ENCODE measurements around the gene KCNV2. TPM values are rescaled to one million over a fixed set of nuclear protein-coding genes. Genes with fewer than 3 reads are reported as not detected.

The KCNV2 gene
- polyA plus RNA-seq, 1 donor from 2014 or later = not detected

GRCh38 chr9:2740616-2741015, 23.3 kb downstream of the KCNV2 start:
- Histone ChIP-seq H3K27ac (ENCODE audit: low read length) (no peak overlapping the region), H2AFZ (ENCODE audit: low read depth, low read length) (no peak overlapping the region), H3K9me2 (ENCODE audit: insufficient read depth, low read length) (no peaks in the 10 kb centered on the region), H3K36me3 (ENCODE audit: insufficient read depth, low read length) (no peaks in the 10 kb centered on the region), H4K20me1 (ENCODE audit: insufficient read depth) (no peaks in the 10 kb centered on the region), H3K79me2 (replicated peaks; ENCODE audit: insufficient read depth, low read length) (no peaks in the 10 kb centered on the region), H3F3A (ENCODE audit: insufficient read depth, low read length, poor library complexity, severe bottlenecking) (no peaks in the 10 kb centered on the region), H3K9ac (ENCODE audit: low read length) (no peak overlapping the region), H3K4me3 (ENCODE audit: low read length) (no peak overlapping the region), H3K27me3 (ENCODE audit: insufficient read depth, low read depth, low read length) (no peaks in the 10 kb centered on the region), H3K9me3 (ENCODE audit: low read length) (no peaks in the 10 kb centered on the region), H3K4me2 (ENCODE audit: low read length) (no peak overlapping the region)
- TF ChIP-seq CTCF (IDR thresholded peaks at IDR 0.05; ENCODE audit: poor library complexity, severe bottlenecking) (no peak), EP300 (conservative IDR thresholded peaks at IDR 0.05; ENCODE audit: poor library complexity, severe bottlenecking) (no peak), POLR2AphosphoS5 (IDR thresholded peaks at IDR 0.05) (no peak), TAF1 (IDR thresholded peaks at IDR 0.05; ENCODE audit: low read depth) (no peak)

GRCh38 chr9:2741441-2742158, 24.3 kb downstream of the KCNV2 start:
- no peak overlapping the region for H3K9ac ChIP-seq (ENCODE audit: low read length)
- no peak overlapping the region for H3K4me2 ChIP-seq (ENCODE audit: low read length)
- no peak overlapping the region for H3K27ac ChIP-seq (ENCODE audit: low read length)
- no peaks in the 10 kb centered on the region for H3F3A ChIP-seq (ENCODE audit: insufficient read depth, low read length, poor library complexity, severe bottlenecking)
- H3K4me3 ChIP-seq (ENCODE audit: low read length) = no peak overlapping the region
- no peaks in the 10 kb centered on the region for H3K9me2 ChIP-seq (ENCODE audit: insufficient read depth, low read length)
- no peaks in the 10 kb centered on the region for H3K36me3 ChIP-seq (ENCODE audit: insufficient read depth, low read length)
- no peaks in the 10 kb centered on the region for H3K27me3 ChIP-seq (ENCODE audit: insufficient read depth, low read depth, low read length)
- TF ChIP-seq MXI1 (conservative IDR thresholded peaks at IDR 0.05; ENCODE audit: poor library complexity, severe bottlenecking) (no peak), TAF1 (IDR thresholded peaks at IDR 0.05; ENCODE audit: low read depth) (no peak), CTCF (IDR thresholded peaks at IDR 0.05; ENCODE audit: poor library complexity, severe bottlenecking) (no peak), EZH2 (IDR thresholded peaks at IDR 0.05; ENCODE audit: borderline replicate concordance, insufficient read depth, low read length, poor library complexity, severe bottlenecking) (no peak), EP300 (conservative IDR thresholded peaks at IDR 0.05; ENCODE audit: poor library complexity, severe bottlenecking) (no peak), POLR2AphosphoS5 (IDR thresholded peaks at IDR 0.05) (no peak), REST (IDR thresholded peaks at IDR 0.05; ENCODE audit: borderline replicate concordance) (no peak), SMC3 (conservative IDR thresholded peaks at IDR 0.05; ENCODE audit: poor library complexity) (no peak), RAD21 (conservative IDR thresholded peaks at IDR 0.05) (no peak)
- H3K9me3 ChIP-seq (ENCODE audit: low read length) = no peaks in the 10 kb centered on the region
- H4K20me1 ChIP-seq (ENCODE audit: insufficient read depth) = no peaks in the 10 kb centered on the region
- H3K79me2 ChIP-seq (replicated peaks; ENCODE audit: insufficient read depth, low read length) = no peaks in the 10 kb centered on the region
- no peak overlapping the region for H2AFZ ChIP-seq (ENCODE audit: low read depth, low read length)
